Heart left ventricle (tissue), 16 donors: Measurements from ENCODE around the gene SNRPA. TPM values are rescaled to one million over a fixed set of nuclear protein-coding genes. Genes with fewer than 3 reads are reported as not detected.
A peak's percentile ranks its signal among the peaks of the same experiment; 100 is the strongest.

ENCODE experiments used
- ATAC-seq, 4 donors: fragments of 200-7000 bp; cut with Tn5 transposase; one replicate each; pipeline ENCODE4 v1.9.1; 2020 to 2022; ENCODE audit warnings: moderate library complexity in 4 of 4, mild to moderate bottlenecking in 3 of 4, moderate number of reproducible peaks in 1 of 4
- DNase-seq, 5 donors: peaks; one replicate each; pipeline ENCODE4 v3.0.0-alpha.2; 2020
- H3K27ac ChIP-seq, 12 donors: fragments of 200-600 bp; sonication (generic) in 4 of 12; one replicate each; pipeline versions ENCODE4 v1.5.0 to v1.8.0; 2016 to 2022; ENCODE audit warnings: mild to moderate bottlenecking in 2 of 12
- H3K27me3 ChIP-seq, 9 donors: fragments of 200-600 bp; sonication (generic) in 2 of 9; one replicate each; pipeline versions ENCODE4 v1.5.1 to v1.8.0; 2016 to 2022; ENCODE audit warnings: mild to moderate bottlenecking in 3 of 9
- H3K36me3 ChIP-seq, 9 donors: fragments of 200-600 bp; sonication (generic) in 2 of 9; one replicate each; pipeline versions ENCODE4 v1.5.0 to v1.8.0; 2018 to 2022; ENCODE audit warnings: mild to moderate bottlenecking in 2 of 9
- H3K4me1 ChIP-seq, 12 donors: fragments of 200-600 bp; sonication (generic) in 4 of 12; one replicate each; pipeline versions ENCODE4 v1.5.0 to v1.8.0; 2016 to 2022; ENCODE audit warnings: mild to moderate bottlenecking in 3 of 12
- H3K4me3 ChIP-seq, 12 donors: fragments of 200-600 bp; sonication (generic) in 4 of 12; one replicate each; pipeline versions ENCODE4 v1.5.0 to v1.8.0; 2017 to 2022; ENCODE audit warnings: mild to moderate bottlenecking in 9 of 12, moderate library complexity in 4 of 12
- H3K9me3 ChIP-seq, 12 donors: fragments of 200-600 bp; sonication (generic) in 4 of 12; one replicate each; pipeline versions ENCODE4 v1.5.0 to v1.8.0; 2016 to 2022; ENCODE audit warnings: mild to moderate bottlenecking in 1 of 12
- CTCF ChIP-seq, 12 donors: fragments of 200-600 bp; sonication (generic) in 4 of 12; IDR thresholded peaks; one replicate each; pipeline versions ENCODE4 v1.5.0 to v1.8.0; 2018 to 2022; ENCODE audit warnings: antibody characterized with exemption in 12 of 12, mild to moderate bottlenecking in 5 of 12
- POLR2A ChIP-seq, 2 donors: fragments of 450-650 bp; IDR thresholded peaks; one replicate each; pipeline ENCODE4 v1.6.1; 2017; ENCODE audit warnings: antibody characterized with exemption in 2 of 2, mild to moderate bottlenecking in 2 of 2, moderate library complexity in 2 of 2
- WGBS, 4 donors: extraction: QIAGEN DNeasy Blood & Tissue Kit in 2 of 4; methylation state at CpG; one replicate each; pipeline versions ENCODE4 v1.1.5 to v1.1.7; 2013 to 2018; 5-methylcytosine and 5-hydroxymethylcytosine counted together
- intact Hi-C, 10 donors: fragments of 100-400 bp; cut with DNase I; formaldehyde crosslinking; loops; one replicate each; pipeline versions ENCODE4 v1.11.1 to v1.14.2; 2022
- polyA plus RNA-seq, 2 donors: library from polyadenylated mRNA; stranded (reverse); fragments of 200-250 nt; gene quantifications; one replicate each; pipeline ENCODE4 v1.2.3, GENCODE V29; 2013
- total RNA-seq, 9 donors: library from RNA; depleted of rRNA in 2 of 9; stranded (reverse); fragments of >200 nt in 2 of 9; fragmentation: NEBNext Ultra II Directional in 3 of 9; extraction: Animal tissue kit (Norgen Biotek cat#: 25700) in 3 of 9; gene quantifications; one replicate each; pipeline versions ENCODE4 v1.1.0 to v1.2.4, GENCODE V29; 2016 to 2023
- donor health status: ischemic (EF 13 %, LVEDD 7.1; RV severe dilation, severe dysfunction).
- donor health status: healthy with polysubstance abuse.
- donor health status: DM: no; HTN: yes; CAD: no.
- donor health status: DM: no; HTN: no; CAD: no.
- donor health status: ischemic (EF 25% LVEDD 6.9; RV normal size, moderate dysfunction).
- donor health status: ischemic (EF 25% LVEDD 5.7; RV mildly dilated, moderate dysfunction).
- donor health status: healthy.
- donor health status: DM: yes; HTN: yes; CAD: no.
- donor health status: ischemic (EF 35%, LVEDD 5.7; RV mildly dilated, moderate dysfunction).
- donor health status: nonischemic (EF 11% LVEDD 7.7; RV severe dilation, severe dysfunction).
- donor health status: DM: yes; HTN: yes; CAD: no.
- donor health status: PGD.
- donor health status: ischemic (EF 29% LVEDD 5.4; RV normal size, mild dysfunction).
- donor health status: nonischemic (EF 23%, LVEDD 6.1; RV moderate dilation, normal function).

Gene SNRPA
- total and polyA plus RNA-seq, 11 donors = 22.5 to 50.2 (median 31.6) TPM

GRCh38 chr19:40776932-40777644 lies 26.1 kb downstream of the SNRPA start:
- intact Hi-C loops = loop anchor here in 2 of 10 donors (1.0 to 2.0 kb wide), 2 partner anchors 26 to 114 kb away; partner anchors contain the start of genes ACTMAP (in 1 of the 2) and SNRPA (in 1 of the 2)
- ATAC-seq (peak; percentile 81 to 90 (median 86)), DNase-seq (peak; percentile 86 to 91 (median 90))
- no peaks in the 10 kb centered on the region for H3K27me3 ChIP-seq
- WGBS, 4 donors = 12 to 13% (median 13%) methylated on average over 12 to 13 of the region's 13 CpGs
- peak overlapping the region; percentile 47 to 94 (median 74) for H3K4me3 ChIP-seq
- H3K4me1 ChIP-seq = peaks cover 0 to 25% (median 13%) of the 10 kb centered on the region in 12 donors
- TF ChIP-seq CTCF (IDR thresholded peaks at IDR 0.05) (no peak), POLR2A (IDR thresholded peaks at IDR 0.05) (no peak)
- H3K36me3 ChIP-seq = peaks cover 0 to 8% (median 0%) of the 10 kb centered on the region in 9 donors
- peak overlapping the region; percentile 89 to 100 (median 98) for H3K27ac ChIP-seq
- H3K9me3 ChIP-seq = no peaks in the 10 kb centered on the region

GRCh38 chr19:40777645-40777936 lies 26.6 kb downstream of the SNRPA start:
- no peaks in the 10 kb centered on the region for H3K27me3 ChIP-seq
- ATAC-seq = no peak
- no peak for DNase-seq
- intact Hi-C loops = loop anchor here in 2 of 10 donors (1.0 to 2.0 kb wide), 2 partner anchors 27 to 114 kb away; partner anchors contain the start of genes ACTMAP (in 1 of the 2) and SNRPA (in 1 of the 2)
- peaks cover 0 to 13% (median 0%) of the 10 kb centered on the region in 9 donors for H3K36me3 ChIP-seq
- H3K4me3 ChIP-seq = peak overlapping the region; percentile 47 to 94 (median 74)
- H3K27ac ChIP-seq = peak overlapping the region; percentile 89 to 100 (median 98)
- H3K4me1 ChIP-seq = peaks cover 0 to 25% (median 13%) of the 10 kb centered on the region in 12 donors
- H3K9me3 ChIP-seq = no peaks in the 10 kb centered on the region
- 0 to 1% (median 1%) methylated on average over 10 of the region's 10 CpGs for WGBS, 4 donors
- TF ChIP-seq CTCF (IDR thresholded peaks at IDR 0.05) (no peak), POLR2A (IDR thresholded peaks at IDR 0.05) (no peak)

- ATAC-seq (peak; percentile 95 to 98 (median 97)), DNase-seq (peak; percentile 100)
- WGBS, 4 donors = 1% methylated on average over 24 to 56 of the region's 56 CpGs
- TF ChIP-seq POLR2A (IDR thresholded peaks at IDR 0.05) (peak; percentile 23 to 84), CTCF (IDR thresholded peaks at IDR 0.05) (peak in 2 of 12 donors; percentile 11 to 14)
- H3K27me3 ChIP-seq = no peaks in the 10 kb centered on the region
- H3K27ac ChIP-seq = peak within 1 kb of the TSS; percentile 89 to 100 (median 98)
- H3K4me3 ChIP-seq = peak within 1 kb of the TSS; percentile 67 to 94 (median 74)
- H3K36me3 ChIP-seq = peaks cover 0 to 14% (median 0%) of the 10 kb centered on the region in 9 donors
- H3K9me3 ChIP-seq = no peaks in the 10 kb centered on the region
- peaks cover 0 to 25% (median 13%) of the 10 kb centered on the region in 12 donors for H3K4me1 ChIP-seq
- intact Hi-C loops = loop anchor here in 4 of 10 donors (1.0 to 2.0 kb wide), 4 partner anchors 20 to 115 kb away; partner anchors contain the start of genes ACTMAP (in 3 of the 4) and SNRPA (in 2 of the 4)
These were observed 27.1 kb downstream of the SNRPA start, which contains the start of gene RAB4B for GRCh38 chr19:40777937-40778705. RAB4B (plus strand) TSS chr19:40778247; CDS start chr19:40778376, 129 bp downstream.
